MM.1S (cell line): Measurements from ENCODE around the gene OR10J1.

Experiments used
- CTCF ChIP-seq: fragments of 300-600 bp; sonication (generic); IDR thresholded peaks from 2 replicates; pipeline ENCODE4 v1.5.1; 2016; ENCODE audit warnings: antibody characterized with exemption, low read length, mixed read lengths
- EZH2 ChIP-seq: fragments of 300-600 bp; sonication (generic); optimal IDR thresholded peaks from 2 replicates; pipeline ENCODE3; 2017; ENCODE audit warnings: low read depth, mild to moderate bottlenecking, antibody characterized with exemption, low read length, mixed read lengths

GRCh38 chr1:159441360-159441759 lies 1.8 kb downstream of the OR10J1 start:
- no peak for TF ChIP-seq EZH2
- no peak for TF ChIP-seq CTCF
